Fibroblast of the conjunctiva (primary cell): Measurements from ENCODE around the gene MAML1.

Source experiments
- DNase-seq: peaks from one replicate; pipeline ENCODE4 v3.0.0-alpha.2; 2010; ENCODE audit warnings: low read depth

Gene MAML1

GRCh38 chr5:179793468-179794139 is 61.0 kb downstream of the MAML1 start, which contains the start of gene LTC4S:
Gene LTC4S (plus strand): TSS chr5:179793986. CDS start chr5:179794081, 95 bp downstream.
- DNase-seq = peak; percentile 30

GRCh38 chr5:179794171-179794570 is 61.5 kb downstream of the MAML1 start:
- no peak for DNase-seq

- no peak for DNase-seq
These were observed 62.0 kb downstream of the MAML1 start for GRCh38 chr5:179794575-179794974.

GRCh38 chr5:179795049-179795862 is 62.6 kb downstream of the MAML1 start:
- DNase-seq = no peak

GRCh38 chr5:179795863-179796833 is 63.5 kb downstream of the MAML1 start:
- DNase-seq = peak; percentile 51

GRCh38 chr5:179796877-179797608 is 64.4 kb downstream of the MAML1 start:
- no peak for DNase-seq

- no peak for DNase-seq
These were observed 65.1 kb downstream of the MAML1 start for GRCh38 chr5:179797741-179798140.

- DNase-seq = no peak
These were observed 65.6 kb downstream of the MAML1 start for GRCh38 chr5:179798144-179798770.

GRCh38 chr5:179798771-179799643 is 66.4 kb downstream of the MAML1 start:
- no peak for DNase-seq

- no peak for DNase-seq
These were observed 67.0 kb downstream of the MAML1 start for GRCh38 chr5:179799644-179799973.

GRCh38 chr5:179800071-179800695 is 67.6 kb downstream of the MAML1 start:
- DNase-seq = no peak

GRCh38 chr5:179800696-179801201 is 68.1 kb downstream of the MAML1 start:
- no peak for DNase-seq

GRCh38 chr5:179801304-179802206 is 68.9 kb downstream of the MAML1 start:
- no peak for DNase-seq

- DNase-seq = no peak
These were observed 69.7 kb downstream of the MAML1 start for GRCh38 chr5:179802207-179802883.

- DNase-seq = no peak
These were observed 70.4 kb downstream of the MAML1 start for GRCh38 chr5:179802950-179803562.

GRCh38 chr5:179803651-179804554 is 71.3 kb downstream of the MAML1 start:
- no peak for DNase-seq
